Measurements from ENCODE around the gene PDGFA.

PDGFA gene

GRCh38 chr7:457814-458510, 61.7 kb downstream of the PDGFA start:
- in situ Hi-C loops (cut with MboI; ENCODE audit: low pct_unique_long_range_greater_than_20kb, low sequenced_read_pairs), result no loop called here
- no peak for DNase-seq

GRCh38 chr7:455110-455928, 64.3 kb downstream of the PDGFA start:
- DNase-seq, result peak; percentile 13
- in situ Hi-C loops (cut with MboI; ENCODE audit: low pct_unique_long_range_greater_than_20kb, low sequenced_read_pairs), result no loop called here

GRCh38 chr7:454356-455109, 65.1 kb downstream of the PDGFA start:
- in situ Hi-C loops (cut with MboI; ENCODE audit: low pct_unique_long_range_greater_than_20kb, low sequenced_read_pairs), result no loop called here
- DNase-seq, result no peak

GRCh38 chr7:453597-454306, 65.9 kb downstream of the PDGFA start:
- in situ Hi-C loops (cut with MboI; ENCODE audit: low pct_unique_long_range_greater_than_20kb, low sequenced_read_pairs), result no loop called here
- no peak for DNase-seq

GRCh38 chr7:452791-453455, 66.7 kb downstream of the PDGFA start:
- no peak for DNase-seq
- in situ Hi-C loops (cut with MboI; ENCODE audit: low pct_unique_long_range_greater_than_20kb, low sequenced_read_pairs), result no loop called here

GRCh38 chr7:452226-452751, 67.4 kb downstream of the PDGFA start:
- no peak for DNase-seq
- in situ Hi-C loops (cut with MboI; ENCODE audit: low pct_unique_long_range_greater_than_20kb, low sequenced_read_pairs), result no loop called here

GRCh38 chr7:451255-452225, 68.1 kb downstream of the PDGFA start:
- in situ Hi-C loops (cut with MboI; ENCODE audit: low pct_unique_long_range_greater_than_20kb, low sequenced_read_pairs), result no loop called here

GRCh38 chr7:450741-451140, 68.9 kb downstream of the PDGFA start:
- in situ Hi-C loops (cut with MboI; ENCODE audit: low pct_unique_long_range_greater_than_20kb, low sequenced_read_pairs), result no loop called here
- DNase-seq, result no peak

More at GRCh38 chr7:451255-452225, 68.1 kb downstream of the PDGFA start:
- no peak for DNase-seq

GRCh38 chr7:450036-450435, 69.6 kb downstream of the PDGFA start:
- no peak for DNase-seq
- in situ Hi-C loops (cut with MboI; ENCODE audit: low pct_unique_long_range_greater_than_20kb, low sequenced_read_pairs), result no loop called here

GRCh38 chr7:449324-450019, 70.2 kb downstream of the PDGFA start:
- no peak for DNase-seq
- in situ Hi-C loops (cut with MboI; ENCODE audit: low pct_unique_long_range_greater_than_20kb, low sequenced_read_pairs), result no loop called here

- in situ Hi-C loops (cut with MboI; ENCODE audit: low pct_unique_long_range_greater_than_20kb, low sequenced_read_pairs), result no loop called here
Measured at GRCh38 chr7:447523-447922, 72.1 kb downstream of the PDGFA start.

More at GRCh38 chr7:447523-447922, 72.1 kb downstream of the PDGFA start:
- DNase-seq, result no peak
